Nephron (organoid): ENCODE data around the gene PRRC2A.

ENCODE experiments used
- H3K27ac Mint-ChIP-seq, 3 experiments: 2 replicates each; pipeline ENCODE4 v1.8.0; 2020; ENCODE audit warnings: mixed read lengths in 3 of 3, mild to moderate bottlenecking in 2 of 3, moderate library complexity in 1 of 3
- H3K27me3 Mint-ChIP-seq: 2 replicates; pipeline ENCODE4 v1.8.0; 2021; ENCODE audit warnings: low read depth, mild to moderate bottlenecking, moderate library complexity, mixed read lengths
- H3K36me3 Mint-ChIP-seq: 2 replicates; pipeline ENCODE4 v1.8.0; 2020; ENCODE audit warnings: low read depth, mixed read lengths
- H3K4me1 Mint-ChIP-seq: 2 replicates; pipeline ENCODE4 v1.8.0; 2020; ENCODE audit warnings: mixed read lengths
- H3K4me3 Mint-ChIP-seq, 3 experiments: 2 replicates each; pipeline ENCODE4 v1.8.0; 2020; ENCODE audit warnings: mild to moderate bottlenecking in 3 of 3, mixed read lengths in 3 of 3, moderate library complexity in 2 of 3
- H3K9me3 Mint-ChIP-seq: 2 replicates; pipeline ENCODE4 v1.8.0; 2020; ENCODE audit warnings: mixed read lengths
- CTCF ChIP-seq, 3 experiments: fragments of 200-600 bp; sonication (generic); IDR thresholded peaks; one replicate each; pipeline ENCODE4 v1.5.0; 2021; ENCODE audit warnings: antibody characterized with exemption in 3 of 3; ENCODE audit not compliant: unreplicated experiment in 3 of 3

PRRC2A gene

GRCh38 chr6:31624070-31624469 lies 3.6 kb downstream of the PRRC2A start:
- Mint-ChIP-seq H3K27ac (no peak overlapping the region), H3K4me1 (peaks cover 14% of the 10 kb centered on the region), H3K4me3 (no peak overlapping the region), H3K36me3 (peaks cover 65% of the 10 kb centered on the region), H3K9me3 (no peaks in the 10 kb centered on the region), H3K27me3 (no peaks in the 10 kb centered on the region)
- TF ChIP-seq CTCF (IDR thresholded peaks at IDR 0.05; ENCODE audit: unreplicated experiment in 3 of 3) = no peak

GRCh38 chr6:31626952-31627351 lies 6.4 kb downstream of the PRRC2A start:
- Mint-ChIP-seq H3K4me3 (no peak overlapping the region), H3K4me1 (peaks cover 10% of the 10 kb centered on the region), H3K27me3 (no peaks in the 10 kb centered on the region), H3K9me3 (no peaks in the 10 kb centered on the region), H3K36me3 (peaks cover 85% of the 10 kb centered on the region), H3K27ac (no peak overlapping the region)
- TF ChIP-seq CTCF (IDR thresholded peaks at IDR 0.05; ENCODE audit: unreplicated experiment in 3 of 3) = no peak

- Mint-ChIP-seq H3K4me1 (peaks cover 1% of the 10 kb centered on the region), H3K27ac (no peak overlapping the region), H3K9me3 (no peaks in the 10 kb centered on the region), H3K36me3 (peaks cover 84% of the 10 kb centered on the region), H3K4me3 (no peak overlapping the region), H3K27me3 (no peaks in the 10 kb centered on the region)
- no peak for TF ChIP-seq CTCF (IDR thresholded peaks at IDR 0.05; ENCODE audit: unreplicated experiment in 3 of 3)
Measured at GRCh38 chr6:31627690-31628287, 7.3 kb downstream of the PRRC2A start.

GRCh38 chr6:31629014-31629413 lies 8.5 kb downstream of the PRRC2A start:
- Mint-ChIP-seq H3K36me3 (peaks cover 81% of the 10 kb centered on the region), H3K4me1 (no peaks in the 10 kb centered on the region)

GRCh38 chr6:31630177-31630934 lies 9.8 kb downstream of the PRRC2A start:
- H3K27me3 Mint-ChIP-seq = no peaks in the 10 kb centered on the region
- H3K9me3 Mint-ChIP-seq = no peaks in the 10 kb centered on the region
- peaks cover 84% of the 10 kb centered on the region for H3K36me3 Mint-ChIP-seq
- TF ChIP-seq CTCF (IDR thresholded peaks at IDR 0.05; ENCODE audit: unreplicated experiment in 3 of 3) = no peak
- H3K4me3 Mint-ChIP-seq = no peak overlapping the region
- no peaks in the 10 kb centered on the region for H3K4me1 Mint-ChIP-seq
- H3K27ac Mint-ChIP-seq = peak overlapping the region in 1 of 3 experiments; percentile 20

More at GRCh38 chr6:31629014-31629413, 8.5 kb downstream of the PRRC2A start:
- no peak overlapping the region for H3K4me3 Mint-ChIP-seq
- peak overlapping the region in 1 of 3 experiments; percentile 46 for H3K27ac Mint-ChIP-seq
- no peak for TF ChIP-seq CTCF (IDR thresholded peaks at IDR 0.05; ENCODE audit: unreplicated experiment in 3 of 3)
- H3K27me3 Mint-ChIP-seq = no peaks in the 10 kb centered on the region
- H3K9me3 Mint-ChIP-seq = no peaks in the 10 kb centered on the region

- Mint-ChIP-seq H3K4me1 (no peaks in the 10 kb centered on the region), H3K9me3 (no peaks in the 10 kb centered on the region), H3K27me3 (no peaks in the 10 kb centered on the region), H3K36me3 (peaks cover 83% of the 10 kb centered on the region), H3K4me3 (no peak overlapping the region), H3K27ac (no peak overlapping the region)
- no peak for TF ChIP-seq CTCF (IDR thresholded peaks at IDR 0.05; ENCODE audit: unreplicated experiment in 3 of 3)
Measured at GRCh38 chr6:31631209-31631608, 10.7 kb downstream of the PRRC2A start.
